Islet of Langerhans (tissue), 1 donor: ENCODE measurements around the gene FGD5.

Source experiments
- FAIRE-seq: peaks from one replicate; lab custom pipeline; 2011; peaks lifted over from hg19 to GRCh38; lab: Jason Lieb, UNC

Gene FGD5

DNA sequence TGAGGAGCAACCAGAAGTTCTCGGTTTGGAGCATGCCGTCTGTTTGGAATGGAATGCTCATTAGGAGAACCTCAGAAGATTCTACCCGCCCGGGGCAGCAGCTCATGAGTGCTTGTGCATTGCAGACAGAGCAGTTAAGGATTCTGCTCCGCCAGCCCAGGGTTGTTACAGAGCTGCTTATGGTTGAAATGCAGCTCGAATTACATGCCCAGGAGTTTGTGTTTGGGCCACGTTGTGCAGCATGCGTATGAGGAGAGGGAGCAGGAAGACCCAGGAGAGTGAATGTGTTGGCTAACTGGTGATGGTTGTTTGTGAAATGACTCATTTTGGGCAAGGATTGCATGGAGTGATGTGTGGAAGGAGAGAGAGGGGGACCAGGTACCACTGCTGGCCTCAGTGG lies 9.0 kb downstream of the FGD5 start:
- no peak for FAIRE-seq

DNA sequence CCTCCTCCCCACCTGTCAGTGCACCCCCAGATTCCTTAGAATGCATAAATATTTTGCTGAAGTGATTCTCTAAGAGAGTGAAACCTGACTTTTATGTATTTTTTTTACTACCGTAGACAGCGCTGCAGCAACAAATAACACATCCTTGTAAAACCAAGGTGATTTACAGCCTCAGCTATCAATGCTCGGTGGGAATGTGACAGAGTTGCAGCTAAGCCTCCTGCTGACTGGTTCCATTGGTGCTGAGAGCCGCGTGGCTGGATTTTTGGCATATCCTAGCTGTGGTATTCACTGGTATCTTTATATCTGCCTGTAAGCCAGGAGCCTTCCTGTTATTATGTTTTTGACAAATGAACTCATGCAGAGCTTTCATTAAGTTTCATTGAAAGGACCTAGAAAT lies 11.0 kb downstream of the FGD5 start:
- no peak for FAIRE-seq

DNA sequence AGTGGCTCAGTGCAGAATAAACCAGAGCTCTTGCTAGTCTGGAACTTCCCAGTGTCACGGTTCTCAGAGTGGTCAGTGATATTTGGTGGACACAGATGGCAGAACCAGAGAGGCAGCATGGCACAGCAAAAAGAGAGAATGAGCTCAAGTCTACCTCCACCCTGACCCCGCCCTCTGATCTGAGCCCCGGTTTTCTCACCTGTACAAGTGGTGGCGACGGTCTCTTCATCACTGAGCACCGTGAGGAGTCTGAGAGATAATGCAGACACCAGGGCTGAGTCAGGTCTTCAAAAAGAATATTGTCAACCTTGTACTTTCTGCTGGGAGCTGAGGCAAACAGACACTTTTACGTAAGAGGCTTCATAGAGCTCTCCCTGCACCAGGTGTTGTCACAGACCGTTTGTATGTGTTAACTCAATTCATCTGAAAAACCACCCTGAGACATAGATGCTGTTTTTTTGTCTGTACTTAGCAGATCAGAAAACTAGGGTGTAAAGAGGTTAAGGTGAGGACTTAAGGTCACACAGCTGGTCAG lies 13.2 kb downstream of the FGD5 start:
- no peak for FAIRE-seq

DNA sequence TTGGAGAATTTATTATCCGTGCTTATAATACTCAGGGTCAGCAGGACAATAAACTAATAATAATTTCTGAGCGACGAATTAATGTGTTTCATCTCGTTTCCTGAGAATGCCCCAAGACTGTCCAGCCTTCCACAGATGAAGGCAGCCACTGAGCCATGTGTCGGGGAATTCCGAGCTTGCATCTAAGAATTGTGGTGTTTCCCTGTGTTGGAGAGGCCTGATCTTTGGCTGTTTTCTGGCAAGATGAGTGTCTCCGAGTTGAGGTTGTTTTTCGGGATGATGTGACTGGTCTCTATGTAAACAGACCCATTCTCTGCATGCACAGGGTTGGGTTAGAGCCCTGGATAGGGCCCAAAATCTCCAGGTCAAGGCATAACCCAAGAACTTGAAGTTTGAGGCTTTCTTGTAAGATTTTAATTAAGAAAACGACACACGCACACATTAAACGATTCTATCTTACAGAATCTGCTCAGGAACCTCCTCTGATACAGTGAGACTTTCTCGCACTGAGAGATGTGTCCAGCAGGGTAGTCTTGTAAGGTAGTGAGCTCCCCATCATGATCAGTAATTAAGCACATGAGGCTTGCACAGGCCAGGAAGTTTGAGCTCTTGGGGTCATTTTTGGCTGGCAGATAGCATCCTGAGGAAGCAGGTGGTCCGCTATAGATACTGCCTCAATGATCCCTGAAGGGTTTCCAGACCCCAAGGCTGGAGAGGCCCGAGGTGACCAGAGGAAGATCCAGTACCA lies 14.4 kb downstream of the FGD5 start:
- no peak for FAIRE-seq

DNA sequence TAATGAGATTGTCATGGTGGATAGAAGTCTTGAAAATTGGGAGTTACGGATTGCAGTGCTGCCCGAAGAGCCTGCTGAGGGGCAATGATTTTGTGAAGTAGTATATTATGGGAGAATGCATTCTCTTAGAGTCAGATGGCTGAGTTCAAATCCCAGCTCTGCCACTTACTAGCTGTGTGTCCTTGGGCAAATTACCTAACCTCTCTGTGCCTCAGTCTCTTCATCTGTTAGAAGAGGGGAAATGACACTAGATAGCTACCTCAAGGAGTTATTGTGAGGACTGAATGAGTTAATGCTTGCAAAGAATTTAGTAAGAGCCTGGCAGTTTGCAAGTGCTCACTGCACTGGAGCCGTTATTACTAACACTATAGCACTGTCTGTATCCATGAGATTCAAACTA lies 15.4 kb downstream of the FGD5 start:
- FAIRE-seq, result no peak

DNA sequence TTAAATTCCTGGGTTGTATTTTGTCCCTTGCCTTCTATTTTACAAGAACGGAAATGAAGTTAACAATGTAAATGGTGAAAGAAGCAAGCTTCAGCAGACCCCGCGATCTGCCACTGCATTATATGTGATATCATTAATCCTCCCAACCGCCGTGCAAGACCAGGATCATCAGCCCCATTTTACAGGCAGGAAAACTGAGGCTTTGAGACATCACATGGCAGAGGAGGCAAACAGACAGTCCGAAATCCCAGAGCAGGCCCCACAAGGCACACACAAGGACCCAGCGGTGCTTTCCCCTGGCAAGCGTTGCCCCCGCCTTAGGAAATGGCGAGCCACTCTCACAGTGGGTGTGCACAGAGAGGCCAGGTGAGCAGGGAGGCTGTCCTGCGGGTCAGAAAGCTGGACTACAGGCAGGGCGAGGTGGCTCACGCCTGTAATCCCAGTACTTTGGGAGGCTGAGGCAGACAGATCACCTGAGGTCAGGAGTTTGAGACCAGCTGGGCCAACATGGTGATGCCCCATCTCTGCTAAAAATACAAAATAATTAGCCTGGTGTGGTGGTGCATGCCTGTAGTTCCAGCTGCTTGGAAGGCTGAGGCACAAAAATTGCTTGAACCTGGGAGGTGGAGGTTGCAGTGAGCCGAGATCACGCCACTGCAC lies 16.2 kb downstream of the FGD5 start:
- FAIRE-seq, result no peak

DNA sequence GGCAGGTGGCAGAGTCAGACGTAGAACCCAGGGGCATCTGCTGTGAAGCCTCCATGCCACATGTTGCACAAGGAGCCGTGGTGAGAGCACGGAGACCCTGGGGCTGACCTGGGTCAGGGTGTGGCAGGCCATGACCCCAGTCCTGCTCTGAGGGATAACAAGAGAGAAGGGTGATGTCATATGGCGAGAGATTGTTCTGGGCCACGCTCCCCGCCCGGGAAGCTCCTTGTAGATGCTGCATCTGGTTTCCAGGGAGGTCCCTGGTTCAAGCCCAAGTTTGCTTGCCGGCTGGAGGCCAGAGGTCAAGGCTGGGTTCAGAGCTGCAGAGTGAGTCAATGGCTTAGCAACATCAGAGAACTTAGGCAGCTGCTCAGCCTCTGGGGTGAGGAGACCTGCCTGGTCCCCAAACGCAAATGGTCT lies 17.3 kb downstream of the FGD5 start:
- no peak for FAIRE-seq

DNA sequence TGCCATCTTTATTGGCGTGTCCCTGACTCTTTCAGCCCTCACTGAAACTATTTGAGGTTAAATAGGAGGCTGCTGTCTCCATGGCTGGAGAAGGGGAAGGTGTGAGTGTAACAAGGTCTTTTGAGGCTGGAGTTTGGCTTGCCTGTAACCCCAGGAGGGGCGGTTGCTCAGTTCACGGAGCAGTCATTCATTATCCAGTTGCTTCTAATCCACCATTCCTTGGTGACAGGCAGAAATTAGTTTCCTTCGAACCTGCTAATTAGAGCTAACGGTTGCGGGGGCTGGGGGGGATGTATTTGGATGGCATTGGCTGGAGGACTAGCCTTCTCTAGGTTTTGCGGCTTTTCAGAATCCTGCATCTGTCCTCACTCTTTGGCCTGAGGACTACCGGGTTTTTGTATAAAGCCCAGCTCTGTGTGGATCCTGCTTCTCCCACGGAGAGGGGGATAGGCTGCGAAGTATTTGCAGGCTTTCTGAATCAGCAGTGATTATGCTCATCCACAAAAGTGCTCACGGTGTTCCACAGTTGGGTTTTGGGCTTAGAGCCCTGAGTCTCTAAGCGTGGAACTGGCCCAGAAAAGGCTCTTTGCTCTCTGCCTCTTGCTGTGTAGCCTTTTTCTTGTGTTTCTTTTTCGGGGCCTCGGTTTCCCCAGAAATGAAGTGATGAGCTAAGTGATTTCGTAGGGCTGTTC lies 18.6 kb downstream of the FGD5 start:
- FAIRE-seq, result no peak

DNA sequence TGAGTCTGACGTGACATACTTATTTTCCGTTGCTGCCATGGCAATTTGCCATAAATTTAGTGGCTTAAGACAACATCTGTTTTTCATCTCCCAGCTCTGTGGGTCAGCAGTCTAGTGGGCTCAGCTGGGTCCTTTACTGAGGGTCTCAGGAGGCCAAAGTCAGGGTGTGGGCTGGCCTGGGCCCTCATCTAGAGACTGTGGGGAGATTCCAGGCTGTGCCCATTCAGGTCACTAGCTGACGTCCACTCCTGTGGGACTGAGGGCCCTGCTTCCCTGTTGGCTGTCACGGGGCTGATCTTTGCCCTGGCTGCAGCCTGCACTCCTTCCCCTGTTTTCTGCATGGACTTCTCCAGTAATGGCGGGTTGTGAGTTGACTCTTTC lies 19.1 kb downstream of the FGD5 start:
- FAIRE-seq, result no peak

DNA sequence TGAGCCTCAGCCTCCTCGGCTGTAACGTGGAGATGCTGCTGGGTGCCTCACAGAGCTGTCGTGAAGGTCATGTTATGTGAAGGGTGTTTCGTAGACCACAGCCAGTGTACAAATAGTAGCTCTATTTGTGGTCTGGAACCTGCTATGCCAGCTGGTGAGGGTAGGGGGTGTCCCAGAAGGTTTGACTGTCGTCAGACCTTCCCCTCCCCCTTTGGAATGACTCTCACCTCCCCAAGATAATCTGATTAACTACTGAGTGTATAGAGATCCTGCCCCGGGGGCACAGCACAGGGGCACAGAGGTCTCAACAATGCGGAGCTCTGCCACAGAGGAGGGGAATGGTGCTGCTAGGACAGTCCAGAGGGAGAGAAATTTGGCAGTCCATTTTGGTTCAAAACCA lies 20.5 kb downstream of the FGD5 start:
- FAIRE-seq, result no peak

DNA sequence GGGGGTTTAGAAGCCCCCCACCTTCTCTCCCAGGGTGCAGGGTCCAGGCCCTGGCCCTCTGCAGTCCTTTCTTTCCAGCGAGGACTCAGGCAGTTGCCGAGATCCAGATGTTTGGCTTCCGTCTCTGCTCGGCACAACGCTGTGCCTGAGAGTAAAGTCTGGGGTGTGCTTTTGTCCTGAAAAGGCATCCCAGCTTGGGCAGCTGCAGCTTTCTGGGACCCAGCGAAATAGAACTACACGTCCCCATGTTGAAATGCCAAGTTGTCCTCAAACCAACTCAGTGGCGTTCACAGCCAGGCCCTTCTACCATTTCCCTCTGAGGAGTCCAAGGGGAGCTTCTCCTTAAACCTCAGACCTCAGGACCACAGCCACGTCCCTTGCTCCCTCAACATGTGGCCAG lies 23.1 kb downstream of the FGD5 start:
- no peak for FAIRE-seq

DNA sequence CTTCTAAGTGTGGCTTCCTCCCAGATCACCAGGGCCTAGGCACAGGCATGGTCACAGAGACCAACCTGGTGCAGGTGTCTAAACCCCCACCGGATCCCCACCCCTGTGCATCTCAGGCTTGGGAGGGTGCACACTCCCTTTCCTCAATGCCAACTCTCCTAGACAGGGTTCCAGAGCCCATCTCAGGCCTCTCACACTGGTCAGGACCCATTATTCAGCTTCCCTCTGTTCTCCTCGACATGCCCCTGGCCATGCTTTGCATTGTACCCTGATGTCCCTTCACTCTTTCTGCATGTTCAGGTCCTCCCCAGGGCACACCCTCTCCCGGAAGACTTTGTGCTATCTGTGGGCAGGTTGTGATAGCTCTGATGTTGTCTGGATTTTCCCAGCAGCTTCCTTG lies 23.5 kb downstream of the FGD5 start:
- no peak for FAIRE-seq

DNA sequence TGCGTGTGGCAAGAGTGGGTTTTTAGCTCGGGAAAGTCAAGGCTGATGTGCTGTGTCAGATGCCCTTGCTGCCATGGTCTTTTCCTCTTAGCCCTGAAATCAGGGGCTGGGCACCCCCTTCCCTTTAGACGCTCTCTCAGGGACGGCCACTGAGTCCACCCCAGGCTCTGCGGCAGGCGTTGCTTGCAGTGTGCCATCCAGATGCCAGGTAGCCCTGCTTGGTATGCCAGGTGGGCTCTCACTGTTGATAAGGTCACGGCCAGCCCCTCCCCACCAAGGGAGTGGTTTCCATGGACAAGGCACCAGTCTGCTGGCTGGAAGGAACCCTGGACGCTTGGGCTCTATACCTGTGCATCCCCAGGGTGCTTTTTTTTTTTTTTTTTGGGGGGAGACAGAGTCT lies 24.6 kb downstream of the FGD5 start:
- FAIRE-seq, result no peak

DNA sequence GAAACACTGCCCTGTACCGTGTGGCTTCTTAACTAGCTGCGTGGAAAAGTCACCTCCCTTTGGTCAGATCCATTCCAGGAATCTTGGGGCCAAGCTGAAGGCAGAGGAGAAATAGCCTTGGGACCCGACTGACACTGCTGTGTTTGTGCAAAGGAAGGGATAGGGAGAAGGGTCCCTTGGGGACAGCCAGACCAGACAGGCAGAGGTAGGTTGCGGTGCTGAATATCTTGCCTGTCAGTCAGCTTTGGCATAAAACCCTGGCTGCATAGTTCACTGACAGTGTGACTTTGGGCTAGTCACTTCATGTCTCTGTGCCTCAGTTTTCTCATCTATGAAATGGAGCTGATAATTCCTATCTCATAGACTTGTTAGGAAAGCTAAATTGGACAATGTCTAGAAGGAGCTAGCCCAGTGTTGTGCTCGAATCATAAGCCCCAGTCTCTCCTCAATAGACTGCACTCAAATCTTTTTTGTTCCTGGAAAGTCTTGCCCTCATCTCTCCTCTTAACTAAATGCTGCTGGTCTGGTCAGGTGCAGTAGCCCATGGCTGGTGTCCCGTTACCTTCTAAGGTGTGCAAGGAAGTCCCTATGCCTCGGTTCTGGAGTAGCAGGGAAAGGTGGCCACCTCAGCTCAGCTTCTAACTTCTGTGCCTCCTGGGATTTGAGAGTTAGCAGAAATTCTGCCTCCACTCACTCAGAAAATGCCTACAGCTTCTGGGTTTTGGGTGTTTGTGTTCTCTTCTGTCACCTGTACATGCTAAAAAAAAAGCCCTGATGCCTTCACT lies 25.8 kb downstream of the FGD5 start:
- no peak for FAIRE-seq

DNA sequence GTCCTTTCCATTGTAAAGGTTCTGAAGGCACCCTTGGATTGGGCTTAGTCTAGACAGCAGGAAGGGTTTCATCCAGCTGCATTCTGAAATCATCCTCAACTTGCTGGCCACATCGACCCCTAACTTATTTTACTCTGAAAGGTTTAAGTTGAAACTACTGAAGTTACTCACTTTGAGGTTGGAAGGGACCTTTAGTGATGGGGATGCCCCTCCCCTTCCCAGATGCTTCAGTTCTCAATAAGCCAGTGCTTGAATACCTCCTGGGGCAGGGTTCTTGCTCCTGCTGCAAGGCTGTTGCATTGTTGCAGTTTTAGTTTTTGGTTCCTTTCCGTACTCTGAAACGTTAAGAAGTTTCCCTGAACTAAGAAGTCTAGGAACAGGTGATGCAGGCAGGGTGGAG lies 26.4 kb downstream of the FGD5 start:
- no peak for FAIRE-seq

DNA sequence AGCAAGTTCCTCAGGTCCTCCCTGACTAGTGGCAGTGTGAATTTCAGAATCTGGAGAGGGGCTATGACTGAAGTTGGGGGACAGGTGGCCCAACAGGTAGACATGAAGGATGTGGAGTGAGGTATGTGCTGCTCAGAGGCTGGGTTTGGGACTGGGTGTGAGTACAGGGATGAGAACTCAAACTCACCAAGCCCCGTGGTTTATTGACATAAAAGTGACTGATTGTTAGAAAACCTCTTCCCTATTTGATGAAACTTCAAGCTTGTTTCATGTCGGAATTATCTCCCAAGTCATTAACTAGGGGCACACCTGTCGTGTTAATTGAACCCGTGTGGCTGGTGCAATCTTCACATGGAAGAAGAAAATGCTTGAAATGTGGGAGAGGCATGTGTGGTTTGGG lies 27.1 kb downstream of the FGD5 start:
- FAIRE-seq, result no peak

DNA sequence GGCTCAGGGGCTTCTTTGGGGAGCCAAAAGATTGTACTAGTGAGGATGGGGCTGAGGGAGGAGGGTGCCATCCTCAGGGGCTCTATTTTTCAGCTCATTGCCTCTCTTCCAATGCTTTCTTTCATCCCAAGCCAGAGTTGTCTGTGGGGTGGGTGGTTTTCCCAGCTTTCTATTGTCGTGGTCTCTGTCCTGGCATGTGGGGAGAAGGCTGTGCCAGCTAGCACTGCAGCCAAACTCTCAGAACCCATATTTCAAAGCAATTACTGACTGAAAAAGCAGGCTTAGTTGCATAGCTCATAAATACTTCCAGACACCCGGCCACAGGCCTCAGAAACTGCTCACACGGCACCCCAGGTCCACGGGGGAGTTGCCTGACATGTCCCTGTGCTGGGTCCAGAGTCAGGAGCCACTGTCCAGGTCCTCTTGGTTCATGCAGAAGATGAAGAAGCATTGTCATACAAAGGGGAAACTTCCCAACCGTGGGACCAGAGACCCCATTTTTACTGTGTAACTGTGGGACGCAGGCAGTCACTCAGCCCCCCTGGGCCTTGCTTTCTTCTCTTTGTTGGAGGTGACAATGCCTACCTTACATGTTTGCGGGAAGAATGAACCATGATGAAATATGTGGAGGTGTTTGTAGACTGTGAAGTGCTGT lies 27.6 kb downstream of the FGD5 start:
- no peak for FAIRE-seq

DNA sequence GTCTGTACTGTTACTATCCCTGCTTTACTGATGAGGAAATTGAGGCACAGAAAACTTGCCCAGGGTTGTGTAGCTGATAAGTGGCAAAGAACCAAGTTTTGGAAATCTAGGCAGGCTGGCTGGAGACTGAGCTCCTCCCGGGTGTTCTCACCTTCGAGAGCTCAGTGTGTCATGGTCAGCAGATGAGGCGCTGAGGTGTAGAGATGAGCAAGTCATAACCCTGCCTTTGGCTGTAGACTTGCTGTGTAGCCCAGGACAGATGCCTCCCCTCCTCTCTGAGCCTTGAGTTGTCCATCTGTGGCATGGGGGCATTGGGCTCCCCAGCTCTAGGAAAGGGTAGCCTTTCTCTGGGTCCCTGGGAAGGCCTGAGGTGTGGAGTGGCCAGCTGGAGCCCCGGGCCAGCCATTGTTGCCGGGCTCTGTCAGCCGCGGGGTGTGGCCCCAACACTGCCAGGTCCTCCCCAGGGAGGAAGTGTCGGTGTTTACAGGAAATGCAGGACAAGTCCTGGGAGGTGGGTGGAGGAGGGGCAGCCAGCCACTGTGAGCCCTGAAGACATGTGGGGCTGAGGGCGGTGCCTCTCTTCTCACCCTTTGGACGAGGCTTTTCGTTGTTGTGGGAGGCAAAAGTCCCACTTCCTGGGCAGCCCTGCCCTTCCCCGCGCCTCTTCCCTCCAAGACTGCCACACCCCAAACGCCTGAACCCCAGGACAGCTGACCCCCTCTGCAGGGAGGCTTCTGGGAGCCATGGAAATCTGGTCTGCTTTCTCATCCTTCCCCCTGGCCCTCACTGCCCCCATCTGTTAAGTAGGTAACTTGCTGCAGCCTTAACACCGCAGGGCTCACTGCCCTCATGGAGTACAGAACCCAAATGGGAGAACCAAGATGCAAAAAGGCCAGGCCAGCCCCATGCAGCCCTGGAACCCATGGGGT lies 29.1 kb downstream of the FGD5 start:
- FAIRE-seq, result no peak

DNA sequence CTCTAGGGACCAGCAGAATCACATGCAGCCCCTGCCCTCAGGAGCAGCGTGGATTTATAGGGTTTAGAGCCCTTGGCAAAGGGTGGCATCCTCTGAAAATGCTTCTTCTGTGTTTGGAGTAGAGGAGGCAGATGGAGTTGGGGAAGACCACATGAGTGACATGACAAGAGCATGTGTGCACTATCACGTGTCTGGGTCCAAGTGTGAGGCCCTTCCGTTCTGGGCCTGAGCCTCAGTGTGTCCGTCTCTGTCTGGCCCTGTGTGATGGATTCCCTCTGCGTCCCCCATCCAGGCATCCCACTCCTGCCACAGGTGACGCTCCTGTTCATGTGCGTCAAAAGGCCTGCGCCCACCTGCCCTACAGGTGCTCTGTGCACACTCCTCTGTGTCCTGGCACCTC lies 30.1 kb downstream of the FGD5 start:
- no peak for FAIRE-seq

DNA sequence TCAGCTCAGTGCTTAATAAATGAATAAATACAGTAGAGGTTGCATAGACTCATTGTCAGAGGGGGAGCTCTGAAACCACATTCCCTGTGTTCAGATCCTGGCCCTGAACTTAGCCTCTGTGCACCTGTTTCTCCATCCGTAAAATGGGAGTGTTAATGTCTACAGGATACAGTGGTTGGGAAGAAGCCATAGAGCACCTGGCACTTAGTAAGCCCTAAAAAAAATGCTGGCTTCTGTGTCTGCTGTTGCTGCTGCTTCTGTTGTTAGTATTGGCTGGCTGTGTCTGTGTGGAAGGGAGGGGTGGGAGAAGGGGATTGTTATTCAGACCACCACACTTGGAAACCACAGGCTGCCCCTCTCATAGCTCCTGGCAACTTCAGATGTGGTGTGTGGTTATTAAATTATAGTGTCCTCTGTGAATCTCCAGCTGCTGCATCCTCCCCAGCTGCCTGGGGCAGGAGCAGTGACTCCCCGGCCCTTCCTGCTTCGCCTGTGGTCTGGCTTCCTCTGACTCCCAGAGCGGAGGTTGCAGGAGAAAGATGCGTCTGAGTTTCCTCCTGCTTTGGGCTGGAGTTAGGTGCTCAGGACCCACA lies 31.0 kb downstream of the FGD5 start:
- FAIRE-seq, result no peak
